B cell (primary cell): Measurements from ENCODE around the gene PTPN20.

Experiments
- EZH2 ChIP-seq: IDR thresholded peaks from 2 replicates; pipeline ENCODE4 v1.6.1; 2012; ENCODE audit warnings: borderline replicate concordance, low read depth, mild to moderate bottlenecking, moderate library complexity, low read length; ENCODE audit not compliant: insufficient read depth, poor library complexity, severe bottlenecking
- TF ChIP-seq, protein P1 (sequence below): fragments of 200-600 bp; IDR thresholded peaks from one replicate; pipeline ENCODE4 v1.8.0; 2022; ENCODE audit warnings: antibody characterized with exemption, mild to moderate bottlenecking

GRCh38 chr10:47031211-47031900 is 120.1 kb downstream of the PTPN20 start:
- TF ChIP-seq, protein P1, sequence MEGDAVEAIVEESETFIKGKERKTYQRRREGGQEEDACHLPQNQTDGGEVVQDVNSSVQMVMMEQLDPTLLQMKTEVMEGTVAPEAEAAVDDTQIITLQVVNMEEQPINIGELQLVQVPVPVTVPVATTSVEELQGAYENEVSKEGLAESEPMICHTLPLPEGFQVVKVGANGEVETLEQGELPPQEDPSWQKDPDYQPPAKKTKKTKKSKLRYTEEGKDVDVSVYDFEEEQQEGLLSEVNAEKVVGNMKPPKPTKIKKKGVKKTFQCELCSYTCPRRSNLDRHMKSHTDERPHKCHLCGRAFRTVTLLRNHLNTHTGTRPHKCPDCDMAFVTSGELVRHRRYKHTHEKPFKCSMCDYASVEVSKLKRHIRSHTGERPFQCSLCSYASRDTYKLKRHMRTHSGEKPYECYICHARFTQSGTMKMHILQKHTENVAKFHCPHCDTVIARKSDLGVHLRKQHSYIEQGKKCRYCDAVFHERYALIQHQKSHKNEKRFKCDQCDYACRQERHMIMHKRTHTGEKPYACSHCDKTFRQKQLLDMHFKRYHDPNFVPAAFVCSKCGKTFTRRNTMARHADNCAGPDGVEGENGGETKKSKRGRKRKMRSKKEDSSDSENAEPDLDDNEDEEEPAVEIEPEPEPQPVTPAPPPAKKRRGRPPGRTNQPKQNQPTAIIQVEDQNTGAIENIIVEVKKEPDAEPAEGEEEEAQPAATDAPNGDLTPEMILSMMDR, result no peak
- no peak for TF ChIP-seq EZH2
